ENCODE measurements around the gene PDZRN3.

PDZRN3 gene

GRCh38 chr3:73591286-73591800, 33.4 kb downstream of the PDZRN3 start:
- no peak for TF ChIP-seq PKNOX1 (IDR thresholded peaks at IDR 0.05)
- TF ChIP-seq ZNF384 (IDR thresholded peaks at IDR 0.05), result no peak
- no peak for TF ChIP-seq FOXM1 (IDR thresholded peaks at IDR 0.05; ENCODE audit: borderline replicate concordance)
- no peak for TF ChIP-seq LEF1 (IDR thresholded peaks at IDR 0.05; ENCODE audit: borderline replicate concordance)
- TF ChIP-seq TARDBP (IDR thresholded peaks at IDR 0.05), result no peak
- no peak for DNase-seq (ENCODE audit: extremely low spot score)
- CTCF ChIA-PET, result no interaction called here
- POLR2A ChIA-PET, result no interaction called here

- TF ChIP-seq FOXA1 (IDR thresholded peaks at IDR 0.05) (no peak), SUZ12 (IDR thresholded peaks at IDR 0.05) (no peak), SP1 (IDR thresholded peaks at IDR 0.05) (no peak), FOXK2 (IDR thresholded peaks at IDR 0.05) (no peak), ZNF384 (IDR thresholded peaks at IDR 0.05) (no peak), PKNOX1 (IDR thresholded peaks at IDR 0.05) (no peak), NFRKB (IDR thresholded peaks at IDR 0.05) (no peak)
- CTCF ChIA-PET, result no interaction called here
- no peak for DNase-seq (ENCODE audit: extremely low spot score)
- POLR2A ChIA-PET, result interaction anchor here (0.8 kb wide), 1 partner anchor 37 kb away, joined by 3 read pairs; no protein-coding TSS in a partner anchor
Observed at GRCh38 chr3:73586628-73587027, 38.1 kb downstream of the PDZRN3 start.

- ChIA-PET CTCF (no interaction called here), POLR2A (interaction anchor here (0.8 kb wide), 1 partner anchor 38 kb away, joined by 3 read pairs; no protein-coding TSS in a partner anchor)
- DNase-seq (ENCODE audit: extremely low spot score), result no peak
- TF ChIP-seq FOXM1 (IDR thresholded peaks at IDR 0.05; ENCODE audit: borderline replicate concordance) (no peak), PKNOX1 (IDR thresholded peaks at IDR 0.05) (no peak), TARDBP (IDR thresholded peaks at IDR 0.05) (no peak), ARNT (IDR thresholded peaks at IDR 0.05) (no peak), SP1 (IDR thresholded peaks at IDR 0.05) (no peak)
Observed at GRCh38 chr3:73586190-73586589, 38.6 kb downstream of the PDZRN3 start.

GRCh38 chr3:73584873-73585272, 39.9 kb downstream of the PDZRN3 start:
- ChIA-PET CTCF (interaction anchor here (0.7 kb wide), 1 partner anchor 34 kb away, joined by 3 read pairs; no protein-coding TSS in a partner anchor), POLR2A (no interaction called here)
- TF ChIP-seq FOXA1 (IDR thresholded peaks at IDR 0.05) (no peak), ZNF384 (IDR thresholded peaks at IDR 0.05) (no peak), SUZ12 (IDR thresholded peaks at IDR 0.05) (no peak), SP1 (IDR thresholded peaks at IDR 0.05) (no peak), FOXM1 (IDR thresholded peaks at IDR 0.05; ENCODE audit: borderline replicate concordance) (no peak), FOXK2 (IDR thresholded peaks at IDR 0.05) (no peak), L3MBTL2 (conservative IDR thresholded peaks at IDR 0.05) (no peak), BHLHE40 (IDR thresholded peaks at IDR 0.05; ENCODE audit: borderline replicate concordance) (no peak), TARDBP (IDR thresholded peaks at IDR 0.05) (no peak), ARNT (IDR thresholded peaks at IDR 0.05) (no peak), HDGF (IDR thresholded peaks at IDR 0.05; ENCODE audit: borderline replicate concordance) (no peak)
- DNase-seq (ENCODE audit: extremely low spot score), result no peak

GRCh38 chr3:73582535-73582934, 42.2 kb downstream of the PDZRN3 start:
- POLR2A ChIA-PET, result no interaction called here
- no peak for TF ChIP-seq HDGF (IDR thresholded peaks at IDR 0.05; ENCODE audit: borderline replicate concordance)
- TF ChIP-seq PKNOX1 (IDR thresholded peaks at IDR 0.05), result no peak
- TF ChIP-seq ZNF384 (IDR thresholded peaks at IDR 0.05), result no peak
- no peak for TF ChIP-seq NFRKB (IDR thresholded peaks at IDR 0.05)
- TF ChIP-seq LEF1 (IDR thresholded peaks at IDR 0.05; ENCODE audit: borderline replicate concordance), result no peak
- TF ChIP-seq FOXK2 (IDR thresholded peaks at IDR 0.05), result no peak
- no peak for TF ChIP-seq L3MBTL2 (conservative IDR thresholded peaks at IDR 0.05)
- TF ChIP-seq BHLHE40 (IDR thresholded peaks at IDR 0.05; ENCODE audit: borderline replicate concordance), result no peak
- no peak for TF ChIP-seq ARNT (IDR thresholded peaks at IDR 0.05)
- TF ChIP-seq FOXM1 (IDR thresholded peaks at IDR 0.05; ENCODE audit: borderline replicate concordance), result no peak
- TF ChIP-seq SP1 (IDR thresholded peaks at IDR 0.05), result no peak
- no peak for DNase-seq (ENCODE audit: extremely low spot score)
- CTCF ChIA-PET, result no interaction called here

GRCh38 chr3:73581134-73581846, 43.5 kb downstream of the PDZRN3 start:
- POLR2A ChIA-PET, result no interaction called here
- CTCF ChIA-PET, result interaction anchor here (0.6 kb wide), 1 partner anchor 78 kb away, joined by 4 read pairs; no protein-coding TSS in a partner anchor
- TF ChIP-seq FOXK2 (IDR thresholded peaks at IDR 0.05), result no peak
- TF ChIP-seq ARNT (IDR thresholded peaks at IDR 0.05), result no peak
- TF ChIP-seq SP1 (IDR thresholded peaks at IDR 0.05), result no peak
- no peak for TF ChIP-seq FOXA1 (IDR thresholded peaks at IDR 0.05)
- no peak for TF ChIP-seq CTBP1 (IDR thresholded peaks at IDR 0.05; ENCODE audit: borderline replicate concordance)
- no peak for TF ChIP-seq HDGF (IDR thresholded peaks at IDR 0.05; ENCODE audit: borderline replicate concordance)
- no peak for TF ChIP-seq BHLHE40 (IDR thresholded peaks at IDR 0.05; ENCODE audit: borderline replicate concordance)
- no peak for TF ChIP-seq ELF4 (IDR thresholded peaks at IDR 0.05)
- TF ChIP-seq L3MBTL2 (conservative IDR thresholded peaks at IDR 0.05), result no peak
- no peak for TF ChIP-seq LEF1 (IDR thresholded peaks at IDR 0.05; ENCODE audit: borderline replicate concordance)
- no peak for TF ChIP-seq PKNOX1 (IDR thresholded peaks at IDR 0.05)
- no peak for TF ChIP-seq NFRKB (IDR thresholded peaks at IDR 0.05)
- TF ChIP-seq FOXM1 (IDR thresholded peaks at IDR 0.05; ENCODE audit: borderline replicate concordance), result no peak
- TF ChIP-seq ZNF384 (IDR thresholded peaks at IDR 0.05), result no peak
- no peak for TF ChIP-seq TARDBP (IDR thresholded peaks at IDR 0.05)
- TF ChIP-seq SUZ12 (IDR thresholded peaks at IDR 0.05), result no peak
- DNase-seq (ENCODE audit: extremely low spot score), result no peak
